ENCODE results near the gene TRUB1.

Gene TRUB1

DNA sequence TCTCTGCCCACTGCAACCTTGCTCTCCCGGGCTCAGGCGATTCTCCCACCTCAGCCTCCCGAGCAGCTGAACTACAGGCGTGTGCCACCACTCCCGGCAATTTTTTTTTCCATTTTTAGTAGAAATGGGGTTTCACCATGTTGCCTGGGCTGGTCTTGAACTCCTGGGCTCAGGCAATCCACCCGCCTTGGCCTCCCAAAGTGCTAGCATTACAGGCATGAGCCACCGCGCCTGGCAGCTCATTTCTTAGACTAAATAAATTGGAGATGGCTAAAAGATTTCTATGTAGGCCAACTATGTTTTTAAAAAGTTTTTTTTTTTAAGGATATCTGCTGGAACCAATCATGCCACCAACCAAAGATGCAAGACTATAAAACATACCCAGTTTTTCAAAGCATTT is 67.8 kb downstream of the TRUB1 start:
- Histone ChIP-seq H3K4me3 (ENCODE audit: low read length) (no peak overlapping the region), H3K9me3 (ENCODE audit: control insufficient read depth, low read depth, low read length) (no peaks in the 10 kb centered on the region), H3K36me3 (ENCODE audit: control insufficient read depth, low read depth, low read length) (no peaks in the 10 kb centered on the region), H3K27me3 (ENCODE audit: control insufficient read depth, insufficient read depth, low read length) (no peaks in the 10 kb centered on the region), H3K4me1 (ENCODE audit: control insufficient read depth, low read depth, low read length) (no peaks in the 10 kb centered on the region), H3K27ac (ENCODE audit: low read length) (no peak overlapping the region), H3K9ac (ENCODE audit: low read length) (no peak overlapping the region)

GRCh38 chr10:115018185-115018931 is 80.4 kb downstream of the TRUB1 start:
- Histone ChIP-seq H3K36me3 (ENCODE audit: control insufficient read depth, low read depth, low read length) (no peaks in the 10 kb centered on the region), H3K27me3 (ENCODE audit: control insufficient read depth, insufficient read depth, low read length) (no peaks in the 10 kb centered on the region), H3K4me1 (ENCODE audit: control insufficient read depth, low read depth, low read length) (no peaks in the 10 kb centered on the region), H3K9ac (ENCODE audit: low read length) (no peak overlapping the region), H3K4me3 (ENCODE audit: low read length) (no peak overlapping the region), H3K9me3 (ENCODE audit: control insufficient read depth, low read depth, low read length) (no peaks in the 10 kb centered on the region), H3K27ac (ENCODE audit: low read length) (no peak overlapping the region)

DNA sequence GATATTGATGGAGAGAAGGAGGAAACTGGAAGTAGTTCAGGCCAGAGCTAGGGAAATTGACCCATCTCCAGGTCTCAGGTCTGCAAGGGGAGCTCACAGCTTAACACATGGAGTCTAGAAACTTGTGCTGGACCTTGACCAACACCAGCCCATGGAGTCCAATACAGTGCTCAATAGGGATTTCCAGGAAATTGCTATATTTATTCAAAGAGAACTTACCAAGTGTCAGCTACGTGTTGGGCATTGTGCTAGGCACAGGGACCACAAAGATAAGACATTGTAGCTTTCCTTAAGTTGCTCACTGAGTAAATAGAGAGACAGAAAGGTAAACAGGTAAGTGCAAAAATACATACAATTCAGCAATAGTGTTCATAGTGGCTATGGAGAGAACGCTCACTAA is 82.5 kb downstream of the TRUB1 start:
- Histone ChIP-seq H3K4me3 (ENCODE audit: low read length) (no peak overlapping the region), H3K9me3 (ENCODE audit: control insufficient read depth, low read depth, low read length) (no peaks in the 10 kb centered on the region), H3K27ac (ENCODE audit: low read length) (no peak overlapping the region), H3K9ac (ENCODE audit: low read length) (no peak overlapping the region), H3K27me3 (ENCODE audit: control insufficient read depth, insufficient read depth, low read length) (no peaks in the 10 kb centered on the region), H3K36me3 (ENCODE audit: control insufficient read depth, low read depth, low read length) (no peaks in the 10 kb centered on the region), H3K4me1 (ENCODE audit: control insufficient read depth, low read depth, low read length) (no peaks in the 10 kb centered on the region)

DNA sequence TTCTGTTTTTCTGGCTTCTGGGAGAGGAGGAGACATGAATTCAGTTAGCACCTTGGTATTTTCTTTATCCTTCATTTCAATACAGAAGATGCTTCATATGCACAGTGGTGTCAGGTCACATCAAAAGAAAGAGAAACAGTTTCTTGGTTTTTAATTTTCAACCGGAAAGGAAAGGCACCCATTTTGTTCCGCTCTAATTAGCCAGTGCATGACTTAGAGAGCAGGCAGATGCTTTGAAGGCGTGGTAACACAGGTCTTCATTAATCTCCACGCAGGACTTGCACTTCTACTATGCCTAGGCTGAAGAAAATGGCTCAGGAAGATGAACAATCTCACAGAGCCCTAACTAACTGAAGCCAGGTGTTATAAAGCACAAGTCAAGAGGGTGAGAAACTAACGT is 84.7 kb downstream of the TRUB1 start:
- no peak overlapping the region for H3K27ac ChIP-seq (ENCODE audit: low read length)

DNA sequence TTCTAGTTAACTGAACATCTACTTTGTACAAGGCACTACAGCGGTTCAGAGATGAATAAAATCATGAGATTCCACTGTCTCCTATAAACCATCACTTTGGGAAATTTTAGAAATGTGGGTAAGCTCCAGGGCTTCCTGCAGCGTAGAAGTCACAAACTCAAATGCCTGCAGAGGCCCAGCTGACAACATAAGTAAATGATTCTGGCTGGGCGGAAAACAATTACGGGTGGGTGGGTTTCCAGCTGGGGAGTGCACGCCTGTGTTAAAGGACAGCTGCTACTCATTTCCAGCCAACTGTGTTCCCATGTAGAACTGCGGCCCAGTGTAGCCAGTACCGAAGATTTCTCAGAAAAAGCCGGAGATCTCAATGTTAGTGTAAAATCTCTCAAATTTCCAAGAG is 85.7 kb downstream of the TRUB1 start:
- no peaks in the 10 kb centered on the region for H3K27me3 ChIP-seq (ENCODE audit: control insufficient read depth, insufficient read depth, low read length)
- no peak overlapping the region for H3K27ac ChIP-seq (ENCODE audit: low read length)
- H3K9ac ChIP-seq (ENCODE audit: low read length): no peak overlapping the region
- no peaks in the 10 kb centered on the region for H3K36me3 ChIP-seq (ENCODE audit: control insufficient read depth, low read depth, low read length)
- H3K4me3 ChIP-seq (ENCODE audit: low read length): no peak overlapping the region
- H3K4me1 ChIP-seq (ENCODE audit: control insufficient read depth, low read depth, low read length): no peaks in the 10 kb centered on the region
- H3K9me3 ChIP-seq (ENCODE audit: control insufficient read depth, low read depth, low read length): no peaks in the 10 kb centered on the region

More for the DNA sequence above, 84.7 kb downstream of the TRUB1 start:
- Histone ChIP-seq H3K4me3 (ENCODE audit: low read length) (no peak overlapping the region), H3K36me3 (ENCODE audit: control insufficient read depth, low read depth, low read length) (no peaks in the 10 kb centered on the region), H3K9ac (ENCODE audit: low read length) (no peak overlapping the region), H3K9me3 (ENCODE audit: control insufficient read depth, low read depth, low read length) (no peaks in the 10 kb centered on the region), H3K4me1 (ENCODE audit: control insufficient read depth, low read depth, low read length) (no peaks in the 10 kb centered on the region), H3K27me3 (ENCODE audit: control insufficient read depth, insufficient read depth, low read length) (no peaks in the 10 kb centered on the region)

DNA sequence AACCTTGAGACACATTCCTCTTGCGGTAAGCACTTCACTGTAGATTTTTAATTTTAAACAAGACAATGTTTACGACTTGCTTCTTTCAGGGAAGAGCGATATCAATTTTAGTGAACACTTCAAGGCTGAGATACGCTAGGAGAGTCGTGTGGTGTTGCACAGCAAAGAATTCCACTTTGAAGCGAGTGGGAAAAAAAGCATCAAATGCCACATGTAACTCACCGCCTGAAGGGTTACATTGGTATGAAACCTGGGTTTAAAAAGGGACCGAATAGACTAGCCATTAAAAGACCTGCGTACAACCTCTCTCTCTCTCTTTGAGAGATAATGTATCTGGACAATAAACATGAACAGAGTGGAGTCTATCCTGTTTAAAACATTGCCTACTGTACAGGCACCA is 86.4 kb downstream of the TRUB1 start:
- Histone ChIP-seq H3K36me3 (ENCODE audit: control insufficient read depth, low read depth, low read length) (no peaks in the 10 kb centered on the region), H3K4me3 (ENCODE audit: low read length) (no peak overlapping the region)

GRCh38 chr10:115026056-115026745 is 88.2 kb downstream of the TRUB1 start:
- Histone ChIP-seq H3K4me1 (ENCODE audit: control insufficient read depth, low read depth, low read length) (no peaks in the 10 kb centered on the region), H3K4me3 (ENCODE audit: low read length) (no peak overlapping the region), H3K9me3 (ENCODE audit: control insufficient read depth, low read depth, low read length) (no peaks in the 10 kb centered on the region), H3K27ac (ENCODE audit: low read length) (no peak overlapping the region), H3K9ac (ENCODE audit: low read length) (no peak overlapping the region), H3K36me3 (ENCODE audit: control insufficient read depth, low read depth, low read length) (no peaks in the 10 kb centered on the region), H3K27me3 (ENCODE audit: control insufficient read depth, insufficient read depth, low read length) (no peaks in the 10 kb centered on the region)

More for the DNA sequence above, 86.4 kb downstream of the TRUB1 start:
- no peaks in the 10 kb centered on the region for H3K4me1 ChIP-seq (ENCODE audit: control insufficient read depth, low read depth, low read length)
- H3K9ac ChIP-seq (ENCODE audit: low read length): no peak overlapping the region
- H3K27ac ChIP-seq (ENCODE audit: low read length): no peak overlapping the region
- H3K27me3 ChIP-seq (ENCODE audit: control insufficient read depth, insufficient read depth, low read length): no peaks in the 10 kb centered on the region
- H3K9me3 ChIP-seq (ENCODE audit: control insufficient read depth, low read depth, low read length): no peaks in the 10 kb centered on the region

DNA sequence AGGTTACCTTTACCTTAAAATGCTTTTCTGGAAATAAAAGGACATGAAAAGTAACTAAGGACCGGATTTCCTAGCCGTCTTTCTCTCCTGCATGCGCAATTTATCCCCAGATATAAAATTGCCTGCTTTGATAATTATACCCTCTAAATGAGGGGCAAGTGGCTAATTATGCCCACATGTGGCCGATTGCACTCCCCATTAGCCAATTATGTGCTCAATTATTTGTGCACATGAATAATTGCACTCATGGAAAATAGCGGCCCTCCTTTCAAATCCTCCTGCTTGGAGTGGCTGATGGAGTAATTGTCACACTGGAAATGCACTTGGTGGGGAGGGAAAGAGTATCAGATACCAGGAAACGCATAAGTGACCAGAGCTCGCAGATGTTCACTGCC is 88.7 kb downstream of the TRUB1 start:
- no peaks in the 10 kb centered on the region for H3K9me3 ChIP-seq (ENCODE audit: control insufficient read depth, low read depth, low read length)
- H3K9ac ChIP-seq (ENCODE audit: low read length): no peak overlapping the region
- H3K36me3 ChIP-seq (ENCODE audit: control insufficient read depth, low read depth, low read length): no peaks in the 10 kb centered on the region
- H3K4me1 ChIP-seq (ENCODE audit: control insufficient read depth, low read depth, low read length): no peaks in the 10 kb centered on the region
- H3K27ac ChIP-seq (ENCODE audit: low read length): no peak overlapping the region
- H3K4me3 ChIP-seq (ENCODE audit: low read length): no peak overlapping the region
- no peaks in the 10 kb centered on the region for H3K27me3 ChIP-seq (ENCODE audit: control insufficient read depth, insufficient read depth, low read length)
